Mesothelial cell of epicardium (in vitro differentiated cells): ENCODE data around the gene GOLGB1. TPM values are rescaled to one million over a fixed set of nuclear protein-coding genes. Genes with fewer than 3 reads are reported as not detected.

ENCODE experiments used
- DNase-seq, 2 experiments: peaks; one replicate each; pipeline ENCODE4 v3.0.0; 2021; ENCODE audit warnings: low spot score in 2 of 2; ENCODE audit not compliant: unreplicated experiment in 2 of 2
- H3K27ac Mint-ChIP-seq: 2 replicates; pipeline ENCODE4 v1.8.0; 2021; ENCODE audit warnings: mixed read lengths
- H3K27me3 Mint-ChIP-seq: 2 replicates; pipeline ENCODE4 v1.8.0; 2021; ENCODE audit warnings: low read depth, mixed read lengths
- H3K36me3 Mint-ChIP-seq: 2 replicates; pipeline ENCODE4 v1.8.0; 2021; ENCODE audit warnings: mixed read lengths
- H3K4me1 Mint-ChIP-seq: 2 replicates; pipeline ENCODE4 v1.8.0; 2021; ENCODE audit warnings: mixed read lengths
- H3K4me3 Mint-ChIP-seq: 2 replicates; pipeline ENCODE4 v1.8.0; 2021; ENCODE audit warnings: mild to moderate bottlenecking, moderate library complexity, mixed read lengths
- H3K9me3 Mint-ChIP-seq: 2 replicates; pipeline ENCODE4 v1.8.0; 2021; ENCODE audit warnings: mixed read lengths
- total RNA-seq: library from RNA; stranded (reverse); gene quantifications from 3 replicates; pipeline ENCODE4 v1.2.1, GENCODE V29; 2021
- TF ChIP-seq, protein P1 (sequence below): fragments of 200-600 bp; sonication (generic); IDR thresholded peaks from one replicate; pipeline ENCODE4 v1.5.0; 2021; ENCODE audit warnings: antibody characterized with exemption; ENCODE audit not compliant: unreplicated experiment

GOLGB1 gene
- total RNA-seq, 1 donor from 2014 or later, result 79.4 TPM

DNA sequence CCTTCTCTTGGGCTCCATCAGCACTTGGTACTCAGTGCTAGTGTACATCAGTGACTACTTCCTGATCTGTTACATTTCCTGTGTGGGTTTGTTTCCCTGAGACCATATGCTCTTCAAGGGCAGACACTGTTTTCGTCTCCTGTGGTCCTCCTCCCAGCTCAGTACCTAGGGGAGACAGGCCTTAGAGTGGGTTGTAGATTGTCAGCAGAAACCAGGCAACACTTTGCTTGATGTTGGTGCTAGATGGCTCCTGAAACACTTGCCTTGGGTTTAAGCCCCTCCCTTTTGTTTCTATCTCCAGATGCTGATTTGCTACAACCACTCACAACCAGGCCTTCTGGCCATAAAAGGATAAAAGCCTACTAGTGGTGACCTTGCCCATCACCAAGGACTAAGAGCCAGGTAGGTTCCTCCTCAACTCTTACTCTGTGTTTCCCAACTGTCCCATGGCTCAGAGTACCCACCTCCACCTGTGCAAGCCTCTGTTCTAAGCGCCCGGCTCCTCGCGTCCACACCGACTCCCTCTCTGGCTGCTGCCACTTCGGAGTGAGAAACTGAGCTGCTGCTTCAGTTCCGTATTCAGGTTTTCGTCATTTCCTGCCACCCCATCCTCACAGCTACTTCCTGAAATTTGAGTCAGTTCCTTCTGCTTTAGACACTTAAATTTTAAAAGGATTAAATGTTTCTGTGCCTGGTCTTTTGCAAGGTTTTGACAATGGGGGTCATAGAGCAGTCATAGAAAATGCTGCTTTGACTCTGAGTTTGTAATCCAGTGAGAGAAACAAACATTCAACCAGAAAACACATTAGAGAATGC, 89.0 kb downstream of the GOLGB1 start, which contains the start of gene HCLS1:
TSS of gene HCLS1 (minus strand) at position 548 of the 816 bp plus-strand sequence. CDS start 2,556 bp downstream, outside the sequence.
- DNase-seq, result no peak
- Mint-ChIP-seq H3K4me1 (peaks cover 19% of the 10 kb centered on the region), H3K4me3 (no peak within 1 kb of the TSS), H3K36me3 (peaks cover 18% of the 10 kb centered on the region), H3K27me3 (no peaks in the 10 kb centered on the region), H3K27ac (peak within 1 kb of the TSS; percentile 72), H3K9me3 (no peaks in the 10 kb centered on the region)
- TF ChIP-seq, protein P1, sequence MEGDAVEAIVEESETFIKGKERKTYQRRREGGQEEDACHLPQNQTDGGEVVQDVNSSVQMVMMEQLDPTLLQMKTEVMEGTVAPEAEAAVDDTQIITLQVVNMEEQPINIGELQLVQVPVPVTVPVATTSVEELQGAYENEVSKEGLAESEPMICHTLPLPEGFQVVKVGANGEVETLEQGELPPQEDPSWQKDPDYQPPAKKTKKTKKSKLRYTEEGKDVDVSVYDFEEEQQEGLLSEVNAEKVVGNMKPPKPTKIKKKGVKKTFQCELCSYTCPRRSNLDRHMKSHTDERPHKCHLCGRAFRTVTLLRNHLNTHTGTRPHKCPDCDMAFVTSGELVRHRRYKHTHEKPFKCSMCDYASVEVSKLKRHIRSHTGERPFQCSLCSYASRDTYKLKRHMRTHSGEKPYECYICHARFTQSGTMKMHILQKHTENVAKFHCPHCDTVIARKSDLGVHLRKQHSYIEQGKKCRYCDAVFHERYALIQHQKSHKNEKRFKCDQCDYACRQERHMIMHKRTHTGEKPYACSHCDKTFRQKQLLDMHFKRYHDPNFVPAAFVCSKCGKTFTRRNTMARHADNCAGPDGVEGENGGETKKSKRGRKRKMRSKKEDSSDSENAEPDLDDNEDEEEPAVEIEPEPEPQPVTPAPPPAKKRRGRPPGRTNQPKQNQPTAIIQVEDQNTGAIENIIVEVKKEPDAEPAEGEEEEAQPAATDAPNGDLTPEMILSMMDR, result no peak

DNA sequence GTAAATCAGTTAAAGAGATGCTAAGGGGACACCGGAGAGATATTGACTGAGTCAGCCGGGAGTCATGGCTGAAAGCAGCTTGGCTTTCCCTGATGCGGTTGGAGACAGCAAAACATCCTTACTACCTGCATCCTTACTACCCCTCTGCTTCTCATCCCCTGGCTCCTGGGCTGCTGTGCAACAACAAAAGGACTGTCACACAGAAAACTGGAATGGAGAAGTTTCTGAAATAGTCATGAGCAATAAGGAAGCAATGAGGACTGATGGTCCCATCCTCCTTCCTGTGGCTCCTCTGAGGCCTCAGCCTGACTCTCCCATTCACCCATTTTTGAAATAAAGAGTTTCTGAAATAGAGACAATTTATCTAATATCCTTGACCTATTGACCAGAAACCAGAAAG, 90.0 kb downstream of the GOLGB1 start:
- no peak for DNase-seq
- Mint-ChIP-seq H3K4me1 (peaks cover 19% of the 10 kb centered on the region), H3K4me3 (no peak overlapping the region), H3K27ac (no peak overlapping the region), H3K36me3 (peaks cover 12% of the 10 kb centered on the region), H3K9me3 (no peaks in the 10 kb centered on the region), H3K27me3 (no peaks in the 10 kb centered on the region)
- TF ChIP-seq, protein P1, result no peak

DNA sequence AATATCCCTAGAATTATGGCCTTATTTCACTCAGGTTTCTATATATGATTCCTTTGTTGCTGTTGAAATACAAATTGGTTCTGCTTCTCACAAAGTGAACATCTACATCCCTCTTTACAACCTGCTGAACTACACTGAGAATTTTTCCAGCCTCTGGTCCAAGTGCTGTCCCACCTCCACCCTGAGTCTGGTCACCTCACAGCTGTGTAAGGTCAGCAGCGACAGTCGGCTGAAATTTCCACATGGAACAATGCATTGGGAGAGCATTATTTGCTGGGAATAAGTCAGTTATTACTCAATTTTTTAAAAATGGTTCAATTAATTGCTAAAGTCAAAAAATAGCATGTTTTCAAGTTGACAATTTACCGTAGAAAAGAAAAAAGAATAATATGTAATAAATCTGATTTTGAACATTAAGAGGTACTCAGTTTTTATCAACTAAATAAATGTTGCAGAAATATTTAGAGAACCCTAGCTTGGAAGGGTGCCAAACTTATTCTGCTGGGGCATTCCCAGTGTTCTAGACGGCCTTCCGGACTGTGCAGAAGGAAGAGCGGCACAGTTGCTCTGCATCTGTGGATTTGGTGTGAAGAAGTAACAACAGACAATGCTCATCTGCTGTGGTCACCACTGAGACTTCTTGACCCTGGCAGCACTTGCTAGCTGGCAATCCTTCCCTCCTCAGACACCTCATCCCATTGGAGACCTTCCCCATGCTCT, 90.7 kb downstream of the GOLGB1 start:
- H3K4me3 Mint-ChIP-seq, result no peak overlapping the region
- TF ChIP-seq, protein P1, result no peak
- DNase-seq, result no peak
- H3K4me1 Mint-ChIP-seq, result peaks cover 19% of the 10 kb centered on the region
- no peak overlapping the region for H3K27ac Mint-ChIP-seq
- no peaks in the 10 kb centered on the region for H3K9me3 Mint-ChIP-seq
- peaks cover 6% of the 10 kb centered on the region for H3K36me3 Mint-ChIP-seq
- H3K27me3 Mint-ChIP-seq, result no peaks in the 10 kb centered on the region

DNA sequence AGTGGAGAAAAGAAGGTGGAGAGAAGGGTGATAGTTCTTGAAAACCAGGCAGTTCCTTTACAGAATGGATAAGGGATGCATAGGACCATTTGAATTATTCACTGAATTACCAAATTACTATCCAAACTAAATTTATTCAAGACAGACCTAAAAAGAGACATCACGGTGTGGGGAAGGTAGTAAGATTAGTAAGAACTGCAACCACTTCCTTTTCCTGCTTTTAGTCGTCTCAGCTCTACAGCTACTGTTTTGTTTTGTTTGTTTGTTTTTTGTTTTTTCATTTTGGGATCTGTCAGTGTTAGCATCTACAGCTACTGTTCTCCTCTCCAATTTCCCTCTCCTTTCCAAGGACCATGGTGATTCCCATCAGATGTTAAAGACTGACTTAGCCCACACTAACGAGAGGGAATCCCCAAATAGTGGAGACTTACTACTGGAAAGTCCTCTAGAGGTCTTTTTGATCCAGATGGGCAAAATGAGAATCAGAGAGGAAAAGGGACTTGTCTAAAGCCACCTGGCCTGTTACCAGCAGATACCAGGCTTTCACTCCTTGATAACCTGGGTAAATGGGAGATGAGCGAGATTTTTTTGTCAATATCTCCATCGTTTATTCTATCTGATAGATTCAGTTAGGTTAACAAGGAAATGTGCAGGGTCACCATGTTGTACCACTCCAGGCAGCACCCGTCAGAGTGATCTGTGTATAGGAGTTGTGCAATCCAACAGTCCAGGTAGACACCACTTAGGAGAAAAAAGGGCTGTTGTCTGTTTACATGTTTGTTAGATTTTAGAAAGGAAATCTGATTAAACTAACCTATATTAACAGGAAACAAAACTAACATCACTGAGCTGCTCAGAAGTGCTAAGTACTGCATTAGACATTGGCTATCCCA, 94.8 kb downstream of the GOLGB1 start:
- no peak overlapping the region for H3K27ac Mint-ChIP-seq
- TF ChIP-seq, protein P1, result no peak
- H3K27me3 Mint-ChIP-seq, result no peaks in the 10 kb centered on the region
- no peak overlapping the region for H3K4me3 Mint-ChIP-seq
- peaks cover 10% of the 10 kb centered on the region for H3K4me1 Mint-ChIP-seq
- no peaks in the 10 kb centered on the region for H3K36me3 Mint-ChIP-seq
- DNase-seq, result no peak
- H3K9me3 Mint-ChIP-seq, result peaks cover 8% of the 10 kb centered on the region

DNA sequence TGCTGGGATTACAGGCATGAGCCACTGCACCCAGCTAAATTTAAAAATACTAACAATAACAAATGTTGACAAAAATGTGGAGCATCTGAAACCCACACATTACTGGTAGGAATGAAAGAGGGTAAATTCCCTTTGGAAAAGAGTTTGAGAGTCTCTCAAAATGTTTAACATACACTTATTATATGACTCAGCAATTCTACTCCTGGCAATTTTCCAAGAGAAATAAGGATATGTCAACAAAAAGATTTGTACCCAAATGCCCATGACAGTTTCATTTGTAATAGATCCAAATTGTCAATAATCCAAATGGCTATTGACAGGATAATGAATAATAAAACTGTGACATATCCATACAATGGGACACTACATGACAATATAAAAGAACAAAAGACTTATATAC, 97.9 kb downstream of the GOLGB1 start:
- no peaks in the 10 kb centered on the region for H3K36me3 Mint-ChIP-seq
- H3K27me3 Mint-ChIP-seq, result no peaks in the 10 kb centered on the region
- H3K4me1 Mint-ChIP-seq, result no peaks in the 10 kb centered on the region
- H3K9me3 Mint-ChIP-seq, result peaks cover 8% of the 10 kb centered on the region
- no peak overlapping the region for H3K27ac Mint-ChIP-seq
- H3K4me3 Mint-ChIP-seq, result no peak overlapping the region
- no peak for DNase-seq
- TF ChIP-seq, protein P1, result no peak
